ENCODE measurements around the gene DTD1.

DTD1 gene

DNA sequence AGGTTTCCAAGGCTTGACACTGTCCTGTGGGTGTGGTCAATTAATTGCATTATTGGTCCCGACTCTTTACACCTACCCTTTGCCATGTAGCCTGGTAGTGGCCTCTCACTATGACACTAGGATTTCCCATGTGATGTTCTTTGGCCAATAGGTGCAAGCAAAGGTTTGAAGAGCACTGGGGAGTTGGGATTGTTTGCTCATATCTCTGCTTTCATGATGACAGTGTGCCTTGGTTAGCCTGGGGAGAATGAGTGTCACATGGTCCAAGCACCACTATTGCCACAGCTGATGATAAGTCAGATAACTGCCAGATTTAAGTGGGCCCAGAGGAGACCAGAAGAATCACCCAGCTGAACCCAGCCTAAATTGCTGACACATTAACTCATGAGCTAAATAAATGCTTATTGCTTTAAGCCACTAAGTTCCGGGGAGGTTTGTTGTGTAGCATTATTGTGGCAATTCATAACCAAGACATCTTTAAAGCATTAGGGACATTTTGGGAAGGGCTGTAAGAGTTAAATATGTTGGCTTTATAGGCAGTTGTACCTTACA lies 208.5 kb downstream of the DTD1 start:
- POLR2A ChIA-PET = no interaction called here
- no peak overlapping the region for H3K4me3 ChIP-seq (ENCODE audit: low read depth, low read length)

GRCh38 chr20:18801516-18801915 lies 213.7 kb downstream of the DTD1 start:
- TF ChIP-seq ZNF658 (tag by site-specific recombination; IDR thresholded peaks at IDR 0.05) (no peak), ZFP41 (tag by site-specific recombination; IDR thresholded peaks at IDR 0.05; ENCODE audit: borderline replicate concordance) (no peak), ZNF473 (tag by site-specific recombination; IDR thresholded peaks at IDR 0.05) (no peak), ZNF664 (tag by site-specific recombination; IDR thresholded peaks at IDR 0.05) (no peak)
- ChIA-PET CTCF (interaction anchor here (0.9 kb wide), 1 partner anchor 169 kb away, joined by 4 read pairs; no protein-coding TSS in a partner anchor), POLR2A (no interaction called here)
- Histone ChIP-seq H3K36me3 (ENCODE audit: control insufficient read depth in 2 of 2, insufficient read depth in 1 of 2, low read length in 2 of 2) (no peaks in the 10 kb centered on the region), H3K9me3 (ENCODE audit: control insufficient read depth, insufficient read depth, low read depth, low read length) (no peaks in the 10 kb centered on the region), H3K4me1 (ENCODE audit: control insufficient read depth, insufficient read depth, low read length) (no peaks in the 10 kb centered on the region), H3K4me3 (ENCODE audit: low read depth, low read length) (no peak overlapping the region), H3K27ac (ENCODE audit: extremely low read depth, low read depth, low read length) (no peak overlapping the region)

More for the DNA sequence above, 208.5 kb downstream of the DTD1 start:
- H3K36me3 ChIP-seq (ENCODE audit: control insufficient read depth in 2 of 2, insufficient read depth in 1 of 2, low read length in 2 of 2) = no peaks in the 10 kb centered on the region
- TF ChIP-seq ZNF521 (tag by site-specific recombination; IDR thresholded peaks at IDR 0.05) (no peak), GLI2 (tag by site-specific recombination; IDR thresholded peaks at IDR 0.05; ENCODE audit: borderline replicate concordance, low read depth) (no peak), ZNF214 (tag by site-specific recombination; IDR thresholded peaks at IDR 0.05; ENCODE audit: borderline replicate concordance) (no peak), ZNF544 (tag by site-specific recombination; IDR thresholded peaks at IDR 0.05) (no peak), SETDB1 (IDR thresholded peaks at IDR 0.05; ENCODE audit: insufficient read length, low read length) (peak; percentile 60), ZNF513 (tag by site-specific recombination; IDR thresholded peaks at IDR 0.05) (no peak)
- TF ChIP-seq, protein P1, sequence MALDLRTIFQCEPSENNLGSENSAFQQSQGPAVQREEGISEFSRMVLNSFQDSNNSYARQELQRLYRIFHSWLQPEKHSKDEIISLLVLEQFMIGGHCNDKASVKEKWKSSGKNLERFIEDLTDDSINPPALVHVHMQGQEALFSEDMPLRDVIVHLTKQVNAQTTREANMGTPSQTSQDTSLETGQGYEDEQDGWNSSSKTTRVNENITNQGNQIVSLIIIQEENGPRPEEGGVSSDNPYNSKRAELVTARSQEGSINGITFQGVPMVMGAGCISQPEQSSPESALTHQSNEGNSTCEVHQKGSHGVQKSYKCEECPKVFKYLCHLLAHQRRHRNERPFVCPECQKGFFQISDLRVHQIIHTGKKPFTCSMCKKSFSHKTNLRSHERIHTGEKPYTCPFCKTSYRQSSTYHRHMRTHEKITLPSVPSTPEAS (tag by site-specific recombination; IDR thresholded peaks at IDR 0.05) = no peak
- H3K9me3 ChIP-seq (ENCODE audit: control insufficient read depth, insufficient read depth, low read depth, low read length) = no peaks in the 10 kb centered on the region
- CTCF ChIA-PET = no interaction called here
- no peaks in the 10 kb centered on the region for H3K4me1 ChIP-seq (ENCODE audit: control insufficient read depth, insufficient read depth, low read length)
- no peak overlapping the region for H3K27ac ChIP-seq (ENCODE audit: extremely low read depth, low read depth, low read length)

DNA sequence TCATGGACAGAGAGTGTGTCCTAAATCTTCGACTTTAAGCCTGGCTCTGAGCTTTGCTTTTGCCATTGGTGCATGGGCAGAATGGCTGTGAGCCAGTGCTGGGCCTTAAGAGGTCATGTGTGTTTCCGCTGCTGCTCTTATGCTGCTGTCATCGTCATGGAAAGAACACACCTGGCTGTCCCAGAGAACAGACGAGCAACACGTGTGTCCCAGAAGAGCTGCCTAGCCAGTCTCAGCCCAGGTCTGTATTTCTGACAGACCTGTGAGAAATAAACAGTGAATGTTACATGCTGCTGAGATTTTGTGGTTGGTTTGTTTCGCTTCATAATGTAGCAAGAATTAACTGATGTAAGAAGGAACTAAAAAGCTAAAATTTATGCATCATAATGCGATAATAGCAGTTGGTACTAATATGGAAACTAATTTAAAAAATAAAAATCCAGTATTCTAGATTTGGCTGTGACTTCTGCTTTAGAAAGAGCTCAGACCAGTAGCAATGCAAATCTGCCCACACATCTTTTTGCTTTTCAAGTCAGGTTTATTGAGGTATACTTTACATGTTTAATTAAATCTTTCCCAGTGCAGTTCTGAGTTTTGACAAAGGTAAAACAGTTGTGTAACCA lies 214.3 kb downstream of the DTD1 start:
- Histone ChIP-seq H3K4me3 (ENCODE audit: low read depth, low read length) (no peak overlapping the region), H3K36me3 (ENCODE audit: control insufficient read depth in 2 of 2, insufficient read depth in 1 of 2, low read length in 2 of 2) (no peaks in the 10 kb centered on the region), H3K4me1 (ENCODE audit: control insufficient read depth, insufficient read depth, low read length) (no peaks in the 10 kb centered on the region), H3K9me3 (ENCODE audit: control insufficient read depth, insufficient read depth, low read depth, low read length) (no peaks in the 10 kb centered on the region), H3K27ac (ENCODE audit: extremely low read depth, low read depth, low read length) (no peak overlapping the region)
- POLR2A ChIA-PET = no interaction called here
- TF ChIP-seq ZBTB49 (tag by site-specific recombination; IDR thresholded peaks at IDR 0.05; ENCODE audit: low read depth) = no peak
- TF ChIP-seq REPIN1 (tag by site-specific recombination; IDR thresholded peaks at IDR 0.05; ENCODE audit: low read depth) = no peak
- TF ChIP-seq ZNF830 (tag by site-specific recombination; IDR thresholded peaks at IDR 0.05; ENCODE audit: low read depth) = no peak
- no peak for TF ChIP-seq ZNF184 (tag by site-specific recombination; IDR thresholded peaks at IDR 0.05)
- TF ChIP-seq ZNF677 (tag by site-specific recombination; IDR thresholded peaks at IDR 0.05) = no peak
- no peak for TF ChIP-seq ZNF37A (tag by site-specific recombination; IDR thresholded peaks at IDR 0.05)
- TF ChIP-seq, protein P2, sequence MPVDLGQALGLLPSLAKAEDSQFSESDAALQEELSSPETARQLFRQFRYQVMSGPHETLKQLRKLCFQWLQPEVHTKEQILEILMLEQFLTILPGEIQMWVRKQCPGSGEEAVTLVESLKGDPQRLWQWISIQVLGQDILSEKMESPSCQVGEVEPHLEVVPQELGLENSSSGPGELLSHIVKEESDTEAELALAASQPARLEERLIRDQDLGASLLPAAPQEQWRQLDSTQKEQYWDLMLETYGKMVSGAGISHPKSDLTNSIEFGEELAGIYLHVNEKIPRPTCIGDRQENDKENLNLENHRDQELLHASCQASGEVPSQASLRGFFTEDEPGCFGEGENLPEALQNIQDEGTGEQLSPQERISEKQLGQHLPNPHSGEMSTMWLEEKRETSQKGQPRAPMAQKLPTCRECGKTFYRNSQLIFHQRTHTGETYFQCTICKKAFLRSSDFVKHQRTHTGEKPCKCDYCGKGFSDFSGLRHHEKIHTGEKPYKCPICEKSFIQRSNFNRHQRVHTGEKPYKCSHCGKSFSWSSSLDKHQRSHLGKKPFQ (tag by site-specific recombination; IDR thresholded peaks at IDR 0.05) = no peak
- no peak for TF ChIP-seq KLF10 (tag by site-specific recombination; IDR thresholded peaks at IDR 0.05)
- no peak for TF ChIP-seq ZNF580 (tag by site-specific recombination; IDR thresholded peaks at IDR 0.05)
- CTCF ChIA-PET = interaction anchor here (0.9 kb wide), 1 partner anchor 170 kb away, joined by 4 read pairs; no protein-coding TSS in a partner anchor

Measured in HEK293 (cell line).